HG02870 (cell line): Measurements from ENCODE around the gene CHRNA9.
"Not testable (repeated sequence)": the region's sequence is repeated elsewhere in the genome, so short reads cannot be mapped to it uniquely, and the experiment has no call there.

Source experiments
- ATAC-seq: cut with Tn5 transposase; IDR thresholded peaks from one replicate; pipeline ENCODE4 v1.9.1; 2021; ENCODE audit warnings: mild to moderate bottlenecking, moderate library complexity; ENCODE audit not compliant: unreplicated experiment

Gene CHRNA9

GRCh38 chr4:40378619-40379018 is 43.5 kb downstream of the CHRNA9 start:
- ATAC-seq, result no peak

- no peak for ATAC-seq
These were observed 44.1 kb downstream of the CHRNA9 start for GRCh38 chr4:40379248-40379647.

- no peak for ATAC-seq
These were observed 45.5 kb downstream of the CHRNA9 start for GRCh38 chr4:40380647-40381046.

- no peak for ATAC-seq
These were observed 53.1 kb downstream of the CHRNA9 start for GRCh38 chr4:40388239-40388638.

- ATAC-seq, result no peak
These were observed 54.9 kb downstream of the CHRNA9 start for GRCh38 chr4:40389986-40390385.

GRCh38 chr4:40392241-40392640 is 57.1 kb downstream of the CHRNA9 start:
- ATAC-seq, result not testable (repeated sequence)

GRCh38 chr4:40394236-40394635 is 59.1 kb downstream of the CHRNA9 start:
- ATAC-seq, result no peak

- no peak for ATAC-seq
These were observed 60.2 kb downstream of the CHRNA9 start for GRCh38 chr4:40395166-40395900.

- ATAC-seq, result no peak
These were observed 61.0 kb downstream of the CHRNA9 start for GRCh38 chr4:40395908-40396793.

GRCh38 chr4:40399578-40399977 is 64.4 kb downstream of the CHRNA9 start:
- ATAC-seq, result no peak

GRCh38 chr4:40401096-40401495 is 66.0 kb downstream of the CHRNA9 start:
- no peak for ATAC-seq

GRCh38 chr4:40401631-40402030 is 66.5 kb downstream of the CHRNA9 start:
- no peak for ATAC-seq

- ATAC-seq, result no peak
These were observed 67.4 kb downstream of the CHRNA9 start for GRCh38 chr4:40402556-40402955.

- no peak for ATAC-seq
These were observed 67.9 kb downstream of the CHRNA9 start for GRCh38 chr4:40403081-40403480.
